Cardiac muscle cell (in vitro differentiated cells and primary cell): ENCODE measurements around the gene OSBP. TPM values are rescaled to one million over a fixed set of nuclear protein-coding genes. Genes with fewer than 3 reads are reported as not detected.
"Not testable (repeated sequence)": the region's sequence is repeated elsewhere in the genome, so short reads cannot be mapped to it uniquely, and the experiment has no call there.

Source experiments
- DNase-seq, 2 donors: peaks; one replicate each; pipeline versions ENCODE4 v3.0.0 to v3.0.0-alpha.2; 2010 to 2017; ENCODE audit warnings: low read depth in 1 of 2, low spot score in 1 of 2
- H3K27ac ChIP-seq: fragments of 200-600 bp; sonication (generic); 2 replicates; pipeline ENCODE4 v1.5.1; 2016
- H3K27me3 ChIP-seq: fragments of 200-600 bp; sonication (generic); 2 replicates; pipeline ENCODE4 v1.6.0; 2016; ENCODE audit warnings: control low read depth
- H3K36me3 ChIP-seq: fragments of 200-600 bp; sonication (generic); 2 replicates; pipeline ENCODE4 v1.5.1; 2016; ENCODE audit warnings: control low read depth
- H3K4me1 ChIP-seq: fragments of 200-600 bp; sonication (generic); 2 replicates; pipeline ENCODE4 v1.8.1; 2017; ENCODE audit warnings: low read depth, mild to moderate bottlenecking, mixed run types
- H3K4me3 ChIP-seq: fragments of 200-600 bp; sonication (generic); 2 replicates; pipeline ENCODE4 v1.5.1; 2016; ENCODE audit warnings: mild to moderate bottlenecking
- H3K9me3 ChIP-seq: fragments of 200-600 bp; sonication (generic); 2 replicates; pipeline ENCODE4 v1.5.1; 2017; ENCODE audit warnings: low read depth, mild to moderate bottlenecking, control low read depth
- CTCF ChIP-seq: IDR thresholded peaks from 2 replicates; pipeline ENCODE4 v1.5.1; 2012; ENCODE audit warnings: low read depth, mild to moderate bottlenecking, low read length
- polyA plus RNA-seq: library from polyadenylated mRNA; unstranded; fragments of >200 nt; fragmentation: Nextera tagmentation; extraction: Ambion mirVana; gene quantifications from 2 replicates; pipeline ENCODE4 v1.2.1, GENCODE V29; 2016
- total RNA-seq: library from RNA; depleted of rRNA; stranded (reverse); fragments of >200 nt; gene quantifications from 2 replicates; pipeline ENCODE4 v1.2.3, GENCODE V29; 2016

OSBP gene
- total and polyA plus RNA-seq, 2 experiments from 2014 or later: 27.3 to 30.7 TPM

GRCh38 chr11:59544869-59545178, 70.8 kb downstream of the OSBP start:
- DNase-seq: no peak
- H3K4me1 ChIP-seq: peaks cover 8% of the 10 kb centered on the region
- H3K4me3 ChIP-seq: no peak overlapping the region
- no peaks in the 10 kb centered on the region for H3K9me3 ChIP-seq
- no peak overlapping the region for H3K27ac ChIP-seq
- H3K36me3 ChIP-seq: no peaks in the 10 kb centered on the region
- H3K27me3 ChIP-seq: no peaks in the 10 kb centered on the region
- no peak for TF ChIP-seq CTCF

DNA sequence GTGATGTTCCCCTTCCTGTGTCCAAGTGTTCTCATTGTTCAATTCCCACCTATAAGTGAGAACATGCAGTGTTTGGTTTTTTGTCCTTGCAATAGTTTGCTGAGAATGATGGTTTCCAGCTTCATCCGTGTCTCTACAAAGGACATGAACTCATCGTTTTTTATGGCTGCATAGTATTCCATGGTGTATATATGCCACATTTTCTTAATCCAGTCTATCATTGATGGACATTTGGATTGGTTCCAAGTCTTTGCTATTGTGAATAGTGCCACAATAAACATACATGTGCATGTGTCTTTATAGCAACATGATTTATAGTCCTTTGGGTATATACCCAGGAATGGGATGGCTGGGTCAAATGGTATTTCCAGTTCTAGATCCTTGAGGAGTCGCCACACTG, 71.9 kb downstream of the OSBP start:
- DNase-seq, H3K4me3 ChIP-seq, H3K27ac ChIP-seq, H3K9me3 ChIP-seq, H3K4me1 ChIP-seq, H3K36me3 ChIP-seq, H3K27me3 ChIP-seq: not testable (repeated sequence)

GRCh38 chr11:59542142-59542810, 73.3 kb downstream of the OSBP start:
- no peak overlapping the region for H3K4me3 ChIP-seq
- H3K9me3 ChIP-seq: no peaks in the 10 kb centered on the region
- H3K36me3 ChIP-seq: no peaks in the 10 kb centered on the region
- DNase-seq: no peak
- TF ChIP-seq CTCF: no peak
- H3K4me1 ChIP-seq: no peaks in the 10 kb centered on the region
- H3K27ac ChIP-seq: no peak overlapping the region
- no peaks in the 10 kb centered on the region for H3K27me3 ChIP-seq

GRCh38 chr11:59534676-59535075, 80.9 kb downstream of the OSBP start:
- no peak for DNase-seq
- no peaks in the 10 kb centered on the region for H3K9me3 ChIP-seq
- no peak overlapping the region for H3K4me3 ChIP-seq
- no peaks in the 10 kb centered on the region for H3K27me3 ChIP-seq
- H3K4me1 ChIP-seq: no peaks in the 10 kb centered on the region
- no peak for TF ChIP-seq CTCF
- H3K27ac ChIP-seq: no peak overlapping the region
- no peaks in the 10 kb centered on the region for H3K36me3 ChIP-seq

DNA sequence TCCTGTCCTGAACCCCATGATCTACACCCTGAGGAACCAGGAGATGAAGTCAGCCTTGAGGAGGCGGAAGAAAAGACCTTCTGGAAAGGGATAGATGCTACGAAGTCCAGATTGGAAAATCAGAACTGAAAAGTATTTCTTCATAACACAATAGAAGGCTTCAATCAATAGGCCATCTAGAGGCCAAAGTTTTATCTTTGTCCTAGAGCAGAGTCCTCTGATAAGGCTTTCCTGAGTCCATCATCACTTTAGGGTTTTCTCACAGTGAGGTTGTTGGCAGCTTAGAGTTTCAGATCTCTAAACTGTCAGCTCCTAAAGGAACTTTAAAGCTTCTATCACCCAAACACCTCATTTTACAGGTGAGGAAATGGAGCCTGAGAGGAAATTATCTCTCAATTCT, 83.0 kb downstream of the OSBP start:
- Histone ChIP-seq H3K27ac (no peak overlapping the region), H3K9me3 (no peaks in the 10 kb centered on the region), H3K27me3 (no peaks in the 10 kb centered on the region), H3K4me1 (no peaks in the 10 kb centered on the region), H3K36me3 (no peaks in the 10 kb centered on the region), H3K4me3 (no peak overlapping the region)
- no peak for DNase-seq
- TF ChIP-seq CTCF: no peak

DNA sequence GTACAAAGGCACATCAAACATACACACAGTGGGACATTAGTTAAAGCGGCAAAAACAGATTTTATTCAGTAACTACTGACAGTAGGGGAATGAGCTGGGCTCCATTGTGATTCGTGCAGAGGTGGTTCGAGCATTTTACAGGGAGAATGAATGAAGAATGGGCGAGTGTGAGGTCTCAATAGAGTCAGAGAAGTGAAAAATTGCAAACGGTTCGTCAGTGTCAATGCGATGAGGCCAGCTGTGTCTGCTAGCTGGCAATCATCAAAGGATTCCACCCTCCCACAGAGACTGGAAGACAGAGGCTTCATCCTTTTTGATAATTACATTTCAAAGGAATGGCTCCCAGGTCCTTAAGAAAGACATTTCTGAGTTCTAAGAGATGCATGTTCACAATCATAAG, 86.9 kb downstream of the OSBP start:
- H3K36me3 ChIP-seq: no peaks in the 10 kb centered on the region
- no peak overlapping the region for H3K4me3 ChIP-seq
- H3K9me3 ChIP-seq: no peaks in the 10 kb centered on the region
- no peak for TF ChIP-seq CTCF
- H3K27ac ChIP-seq: no peak overlapping the region
- no peaks in the 10 kb centered on the region for H3K4me1 ChIP-seq
- no peaks in the 10 kb centered on the region for H3K27me3 ChIP-seq
- no peak for DNase-seq

Other genes starting within 250 kb of the OSBP start
- not detected in 2 replicates for gene OR5A2, start 189.4 kb downstream of the OSBP start, total RNA-seq
- gene OR5A2, start 189.4 kb downstream of the OSBP start, polyA plus RNA-seq: not detected in 2 replicates
- not detected in 2 replicates for gene OR5A1, start 179.3 kb downstream of the OSBP start, total RNA-seq
- not detected in 2 replicates for gene OR5A1, start 179.3 kb downstream of the OSBP start, polyA plus RNA-seq
- gene OR4D6, start 158.8 kb downstream of the OSBP start, total RNA-seq: not detected in 2 replicates
- not detected in 2 replicates for gene OR4D6, start 158.8 kb downstream of the OSBP start, polyA plus RNA-seq
- not detected in 2 replicates for gene OR4D10, start 142.5 kb downstream of the OSBP start, total RNA-seq
- gene OR4D10, start 142.5 kb downstream of the OSBP start, polyA plus RNA-seq: not detected in 2 replicates
- not detected in 2 replicates for gene OR4D11, start 112.2 kb downstream of the OSBP start, total RNA-seq
- not detected in 2 replicates for gene OR4D11, start 112.2 kb downstream of the OSBP start, polyA plus RNA-seq
- gene OR4D9, start 104.2 kb downstream of the OSBP start, total RNA-seq: not detected in 2 replicates
- not detected in 2 replicates for gene OR4D9, start 104.2 kb downstream of the OSBP start, polyA plus RNA-seq
- gene PATL1, start 53.3 kb upstream of the OSBP start, total RNA-seq: 7.9 and 10.9 TPM in 2 replicates
- 11.4 and 15.8 TPM in 2 replicates for gene PATL1, start 53.3 kb upstream of the OSBP start, polyA plus RNA-seq
- not detected in 2 replicates for gene OR10V1, start 98.1 kb upstream of the OSBP start, total RNA-seq
- gene OR10V1, start 98.1 kb upstream of the OSBP start, polyA plus RNA-seq: not detected in 2 replicates
- gene STX3, start 139.6 kb upstream of the OSBP start, total RNA-seq: 32.5 and 42.3 TPM in 2 replicates
- gene STX3, start 139.6 kb upstream of the OSBP start, polyA plus RNA-seq: 21.7 and 27.8 TPM in 2 replicates
- gene MRPL16, start 195.0 kb upstream of the OSBP start, total RNA-seq: 73.1 and 73.8 TPM in 2 replicates
- gene MRPL16, start 195.0 kb upstream of the OSBP start, polyA plus RNA-seq: 93.7 and 101 TPM in 2 replicates
- 0.69 TPM in 1 of 2 replicates, not detected in the other for gene CBLIF, start 229.7 kb upstream of the OSBP start, total RNA-seq
- not detected in 2 replicates for gene CBLIF, start 229.7 kb upstream of the OSBP start, polyA plus RNA-seq